HepG2 (cell line): ENCODE results near the gene ENHO.

Experiments used
- TCF7L2 ChIP-seq: IDR thresholded peaks from 2 replicates; pipeline ENCODE4 v1.6.1; 2011; ENCODE audit warnings: mild to moderate bottlenecking, low read depth, low read length, moderate library complexity
- ZFYVE20 ChIP-seq: sonication (generic); formaldehyde crosslinking; IDR thresholded peaks from 2 replicates; pipeline ENCODE4 v1.8.0; 2023; ENCODE audit warnings: low read depth, mild to moderate bottlenecking, moderate library complexity, missing genetic modification reagents, borderline replicate concordance

DNA sequence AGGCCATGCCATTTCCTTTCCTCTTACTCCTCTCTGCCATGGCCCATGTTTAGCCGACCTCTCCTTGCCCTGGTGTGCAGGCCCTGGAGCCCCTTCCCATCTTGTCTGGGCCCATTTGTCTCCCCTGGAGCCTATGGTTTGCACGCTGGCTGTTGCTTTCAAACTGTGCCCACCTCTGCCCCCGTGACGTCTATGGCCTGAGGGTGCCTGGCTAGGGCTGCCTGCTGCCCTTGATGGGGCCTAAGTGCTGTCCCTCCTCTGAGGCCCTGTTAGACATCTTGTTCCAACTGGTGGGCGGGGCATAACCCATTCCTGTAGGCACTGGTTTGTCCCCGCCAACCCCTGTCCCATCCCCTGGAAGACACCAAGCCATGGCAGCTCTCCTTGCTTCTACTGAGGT is 22.7 kb upstream of the ENHO start:
- TF ChIP-seq ZFYVE20 (CRISPR knock-in tag), result no peak
- no peak for TF ChIP-seq TCF7L2
